ENCODE measurements around the gene MYO7A. TPM values are rescaled to one million over a fixed set of nuclear protein-coding genes. Genes with fewer than 3 reads are reported as not detected.

The MYO7A gene
- polyA plus RNA-seq, 3 donors = 2.5 to 3.4 (median 3.1) TPM

- DNase-seq (ENCODE audit: low read depth in 3 of 3, low spot score in 2 of 3) = no peak
These were observed 67.2 kb downstream of the MYO7A start for GRCh38 chr11:77195071-77195755.

DNA sequence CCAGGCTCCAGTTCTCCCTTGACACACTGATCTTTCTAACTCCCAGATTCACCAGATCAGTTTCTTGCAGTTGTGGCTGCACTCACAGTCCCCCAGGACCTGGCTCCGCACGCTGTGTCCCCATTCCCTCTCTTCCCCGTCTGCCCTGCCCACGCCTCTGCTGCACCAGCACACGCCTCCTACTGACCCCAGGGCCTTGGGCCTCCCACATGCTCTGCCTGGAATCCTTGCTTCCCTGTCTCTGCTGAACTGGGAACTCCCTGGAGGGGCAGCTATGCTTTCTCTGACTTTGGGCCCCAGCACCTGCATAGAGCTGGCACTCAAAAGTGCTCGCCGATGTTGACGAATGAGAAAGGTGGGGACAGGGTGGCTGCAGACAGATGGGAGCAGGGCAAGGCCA, 68.9 kb downstream of the MYO7A start:
- no peak for DNase-seq (ENCODE audit: low read depth in 3 of 3, low spot score in 2 of 3)

- DNase-seq (ENCODE audit: low read depth in 3 of 3, low spot score in 2 of 3) = no peak
These were observed 69.7 kb downstream of the MYO7A start for GRCh38 chr11:77197626-77198320.

DNA sequence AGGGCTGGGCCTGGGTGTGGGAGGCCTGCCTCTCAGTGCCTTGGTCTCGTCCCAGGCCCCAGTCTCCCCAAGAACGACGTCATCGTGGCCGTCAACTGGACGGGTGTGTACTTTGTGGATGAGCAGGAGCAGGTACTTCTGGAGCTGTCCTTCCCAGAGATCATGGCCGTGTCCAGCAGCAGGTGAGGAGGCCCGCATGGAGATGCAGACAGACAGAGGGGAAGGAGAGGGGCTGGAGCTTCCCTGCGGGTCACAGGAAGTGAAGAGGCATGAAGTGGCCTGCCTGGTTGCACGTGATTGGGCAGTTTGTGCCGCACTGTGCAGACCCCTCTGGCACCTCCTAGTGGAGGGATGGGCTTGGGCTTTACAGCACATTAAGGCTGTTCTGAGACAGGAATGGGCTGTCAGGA, 70.4 kb downstream of the MYO7A start:
- DNase-seq (ENCODE audit: low read depth in 3 of 3, low spot score in 2 of 3) = no peak

DNA sequence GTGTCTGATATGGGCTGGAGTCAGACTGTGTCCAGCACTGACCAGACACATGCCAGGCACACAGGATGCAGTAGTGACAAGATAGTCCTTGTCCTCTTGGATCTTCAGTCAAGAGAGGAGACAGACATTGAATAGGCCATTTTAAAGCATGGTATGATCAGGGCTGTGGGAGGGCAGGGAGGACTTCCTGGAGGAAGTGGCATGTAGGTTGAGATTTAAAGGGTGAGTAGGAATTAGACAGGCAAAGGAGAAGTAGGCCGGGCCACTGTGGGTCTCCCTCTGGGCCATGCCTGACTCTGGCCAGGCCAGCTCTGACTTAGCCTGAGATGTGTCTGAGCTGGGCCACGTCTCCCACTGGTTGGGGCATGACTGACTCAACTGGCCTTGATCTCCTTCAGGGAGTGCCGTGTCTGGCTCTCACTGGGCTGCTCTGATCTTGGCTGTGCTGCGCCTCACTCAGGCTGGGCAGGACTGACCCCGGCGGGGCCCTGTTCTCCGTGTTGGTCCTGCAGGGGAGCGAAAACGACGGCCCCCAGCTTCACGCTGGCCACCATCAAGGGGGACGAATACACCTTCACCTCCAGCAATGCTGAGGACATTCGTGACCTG, 71.2 kb downstream of the MYO7A start:
- no peak for DNase-seq (ENCODE audit: low read depth in 3 of 3, low spot score in 2 of 3)

- DNase-seq (ENCODE audit: low read depth in 3 of 3, low spot score in 2 of 3) = no peak
These were observed 72.6 kb downstream of the MYO7A start for GRCh38 chr11:77200351-77201268.

GRCh38 chr11:77201370-77201769, 73.3 kb downstream of the MYO7A start:
- DNase-seq (ENCODE audit: low read depth in 3 of 3, low spot score in 2 of 3) = no peak

GRCh38 chr11:77201991-77202841, 74.2 kb downstream of the MYO7A start:
- no peak for DNase-seq (ENCODE audit: low read depth in 3 of 3, low spot score in 2 of 3)

DNA sequence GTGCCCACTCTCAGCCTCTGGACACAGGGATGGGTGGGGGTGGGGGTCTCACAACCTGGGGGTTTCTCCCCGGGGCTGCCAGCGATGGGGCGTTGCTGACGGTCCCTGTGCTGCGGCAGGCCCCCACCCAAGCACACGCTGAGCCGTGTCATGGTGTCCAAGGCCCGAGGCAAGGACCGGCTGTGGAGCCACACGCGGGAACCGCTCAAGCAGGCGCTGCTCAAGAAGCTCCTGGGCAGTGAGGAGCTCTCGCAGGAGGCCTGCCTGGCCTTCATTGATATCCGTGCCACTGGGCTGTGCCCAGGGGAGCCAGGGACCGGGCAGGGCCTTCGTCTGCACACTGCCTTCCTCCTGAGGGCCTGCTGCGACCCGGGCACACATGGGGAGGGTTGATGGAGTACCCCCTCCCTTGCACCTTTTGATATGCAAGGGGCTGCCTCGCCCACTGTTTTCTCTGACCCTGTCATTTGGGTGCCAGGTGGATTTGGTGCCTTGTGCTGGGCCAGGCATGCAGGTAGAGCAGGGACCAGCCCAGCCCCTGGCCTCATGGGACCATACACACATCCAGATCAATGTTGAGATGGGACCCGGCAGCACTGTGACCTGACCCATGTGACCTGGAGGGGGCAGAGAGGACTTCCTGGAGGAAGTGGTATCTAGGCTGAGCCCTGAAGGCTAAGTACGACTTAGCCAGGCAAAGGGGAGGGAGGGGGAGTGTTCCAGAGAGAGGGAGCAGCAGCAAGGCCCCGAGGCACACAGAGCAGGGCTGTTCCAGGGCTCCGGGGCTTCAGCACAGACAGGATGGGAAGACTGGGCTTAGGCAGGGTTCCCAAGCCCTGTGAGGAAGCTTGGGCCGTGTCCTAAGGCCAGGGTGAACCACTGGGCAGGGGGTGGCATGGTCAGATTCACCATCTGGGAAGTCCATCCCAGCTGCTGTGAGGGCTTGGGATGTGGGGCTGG, 75.2 kb downstream of the MYO7A start:
- DNase-seq (ENCODE audit: low read depth in 3 of 3, low spot score in 2 of 3) = no peak

DNA sequence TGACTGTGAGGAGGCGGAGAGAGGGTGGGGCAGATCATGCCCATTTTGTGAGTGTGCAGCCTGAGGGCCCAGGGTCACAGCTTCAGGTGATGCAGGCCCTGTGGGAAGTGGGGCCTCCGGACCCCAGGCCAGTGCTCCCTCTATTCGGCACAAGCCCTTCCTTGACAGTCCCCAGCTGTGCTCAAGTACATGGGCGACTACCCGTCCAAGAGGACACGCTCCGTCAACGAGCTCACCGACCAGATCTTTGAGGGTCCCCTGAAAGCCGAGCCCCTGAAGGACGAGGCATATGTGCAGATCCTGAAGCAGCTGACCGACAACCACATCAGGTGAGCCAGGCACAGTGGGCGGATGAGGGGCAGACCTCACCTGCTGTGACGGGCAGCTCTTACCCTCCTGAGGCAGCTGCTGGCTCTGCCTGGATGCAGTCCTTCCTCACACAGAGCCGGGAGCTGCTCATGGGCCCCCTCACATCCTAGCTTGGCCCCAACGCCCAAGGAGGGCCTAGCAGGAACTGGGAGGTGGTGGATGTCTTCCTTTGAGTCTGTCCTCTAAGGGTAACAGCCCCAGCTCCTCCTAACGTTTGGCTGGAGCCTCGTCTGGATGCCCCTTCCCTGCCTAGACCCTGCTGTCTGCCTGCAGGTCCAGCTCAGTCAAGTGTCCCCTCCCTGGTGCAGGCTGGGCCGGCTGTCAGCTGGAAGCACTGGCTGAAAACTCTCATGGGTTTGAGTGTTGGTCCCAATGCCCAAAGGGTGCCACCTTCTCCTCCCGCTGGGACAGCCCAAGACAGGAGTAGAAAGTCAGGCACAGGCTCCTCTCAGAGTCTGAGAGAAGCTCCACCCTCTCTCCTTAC, 76.1 kb downstream of the MYO7A start:
- DNase-seq (ENCODE audit: low read depth in 3 of 3, low spot score in 2 of 3) = no peak

- no peak for DNase-seq (ENCODE audit: low read depth in 3 of 3, low spot score in 2 of 3)
These were observed 76.9 kb downstream of the MYO7A start for GRCh38 chr11:77204754-77205466.

DNA sequence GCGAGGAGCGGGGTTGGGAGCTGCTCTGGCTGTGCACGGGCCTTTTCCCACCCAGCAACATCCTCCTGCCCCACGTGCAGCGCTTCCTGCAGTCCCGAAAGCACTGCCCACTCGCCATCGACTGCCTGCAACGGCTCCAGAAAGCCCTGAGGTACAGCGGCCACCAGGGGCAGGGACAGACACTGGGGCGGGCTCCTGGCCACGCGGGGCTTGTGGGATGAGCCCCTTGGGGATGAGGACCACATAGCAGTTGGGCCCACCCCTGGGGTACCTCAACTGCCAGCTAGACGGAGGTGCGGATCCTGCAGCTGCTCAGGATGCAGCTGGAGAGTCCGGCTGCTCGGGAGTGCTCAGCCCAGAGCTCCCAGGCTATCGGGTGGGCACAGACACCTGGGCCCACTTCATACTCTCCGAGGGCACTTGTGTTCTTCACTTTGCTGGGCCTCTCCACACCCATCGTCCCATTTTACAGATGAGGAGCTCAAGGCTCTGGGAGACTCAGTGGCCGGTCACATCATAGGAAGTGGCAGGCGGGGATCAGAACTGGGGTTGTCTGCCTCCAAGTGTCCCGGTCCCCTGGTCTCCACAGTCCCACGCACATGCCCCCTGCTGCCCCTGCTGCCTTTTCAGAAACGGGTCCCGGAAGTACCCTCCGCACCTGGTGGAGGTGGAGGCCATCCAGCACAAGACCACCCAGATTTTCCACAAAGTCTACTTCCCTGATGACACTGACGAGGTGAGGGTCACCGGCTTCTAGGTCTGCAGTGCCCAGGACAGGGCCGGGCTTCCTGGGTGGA, 77.6 kb downstream of the MYO7A start:
- DNase-seq (ENCODE audit: low read depth in 3 of 3, low spot score in 2 of 3) = no peak

DNA sequence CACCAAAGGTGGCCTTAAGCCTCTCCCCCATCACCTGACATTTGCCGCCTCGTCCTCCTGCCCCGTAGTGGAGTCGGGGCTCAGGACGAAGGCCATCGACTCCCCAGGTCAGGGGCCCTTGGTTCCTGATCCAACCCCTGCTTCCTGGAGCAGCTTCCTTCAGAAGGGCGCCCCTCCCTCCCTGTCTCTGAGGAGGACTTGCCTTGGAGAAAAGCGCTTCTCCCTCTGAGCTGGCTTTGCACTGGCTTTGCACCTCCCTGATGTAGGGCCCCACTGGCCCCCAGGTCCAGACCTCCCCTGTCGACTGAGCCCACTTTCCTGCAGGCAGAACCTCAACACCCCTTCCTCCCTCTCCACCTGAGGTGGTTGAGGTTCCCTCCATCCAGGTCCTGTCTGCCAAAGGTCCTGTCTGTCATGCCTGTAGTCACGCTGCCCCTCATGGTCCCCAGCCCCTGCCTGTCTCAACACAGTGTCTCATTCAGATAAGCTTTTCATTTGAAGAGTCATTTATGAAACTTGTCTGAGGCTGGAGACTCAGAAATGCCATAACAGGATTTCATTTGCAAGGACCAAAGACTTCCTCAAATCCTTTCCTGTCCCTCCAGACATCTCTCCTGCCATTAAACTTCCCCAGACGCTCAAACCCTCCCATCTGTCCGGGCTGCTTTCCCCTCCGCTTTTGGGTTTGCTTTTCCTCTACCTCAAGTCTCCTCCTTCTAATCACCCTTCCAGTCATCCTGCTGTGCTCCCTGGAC, 78.4 kb downstream of the MYO7A start:
- no peak for DNase-seq (ENCODE audit: low read depth in 3 of 3, low spot score in 2 of 3)

DNA sequence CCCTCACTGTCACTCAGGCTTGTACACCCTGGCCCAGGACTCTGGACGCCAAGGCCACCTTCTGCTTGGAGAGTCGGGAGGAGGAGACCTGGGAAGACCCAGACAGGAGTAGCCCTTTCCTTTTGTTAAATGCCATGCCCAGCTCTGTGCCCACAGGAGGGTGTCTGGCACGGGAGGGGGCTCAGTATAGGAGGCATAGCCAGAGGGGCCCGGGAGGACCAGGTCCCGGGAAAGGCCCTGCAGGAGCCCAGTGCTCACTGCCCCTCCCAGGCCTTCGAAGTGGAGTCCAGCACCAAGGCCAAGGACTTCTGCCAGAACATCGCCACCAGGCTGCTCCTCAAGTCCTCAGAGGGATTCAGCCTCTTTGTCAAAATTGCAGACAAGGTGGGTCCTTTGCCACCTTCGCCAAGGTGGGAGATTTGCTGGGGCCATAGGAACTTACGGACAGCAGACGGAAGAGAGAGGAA, 79.0 kb downstream of the MYO7A start:
- DNase-seq (ENCODE audit: low read depth in 3 of 3, low spot score in 2 of 3) = no peak

GRCh38 chr11:77207618-77208313, 79.7 kb downstream of the MYO7A start:
- no peak for DNase-seq (ENCODE audit: low read depth in 3 of 3, low spot score in 2 of 3)

Measured in right renal cortex interstitium (tissue), 3 donors.